ENCODE data around the gene COPA.

- TF ChIP-seq GATA2 (IDR thresholded peaks at IDR 0.05; ENCODE audit: low read depth, low read length) (no peak), GATA3 (IDR thresholded peaks at IDR 0.05; ENCODE audit: low read depth, low read length) (no peak)
These were observed 1.2 kb upstream of the COPA start for GRCh38 chr1:160344241-160344640.

Data from SH-SY5Y (cell line).